ENCODE measurements around the gene E4F1.

DNA sequence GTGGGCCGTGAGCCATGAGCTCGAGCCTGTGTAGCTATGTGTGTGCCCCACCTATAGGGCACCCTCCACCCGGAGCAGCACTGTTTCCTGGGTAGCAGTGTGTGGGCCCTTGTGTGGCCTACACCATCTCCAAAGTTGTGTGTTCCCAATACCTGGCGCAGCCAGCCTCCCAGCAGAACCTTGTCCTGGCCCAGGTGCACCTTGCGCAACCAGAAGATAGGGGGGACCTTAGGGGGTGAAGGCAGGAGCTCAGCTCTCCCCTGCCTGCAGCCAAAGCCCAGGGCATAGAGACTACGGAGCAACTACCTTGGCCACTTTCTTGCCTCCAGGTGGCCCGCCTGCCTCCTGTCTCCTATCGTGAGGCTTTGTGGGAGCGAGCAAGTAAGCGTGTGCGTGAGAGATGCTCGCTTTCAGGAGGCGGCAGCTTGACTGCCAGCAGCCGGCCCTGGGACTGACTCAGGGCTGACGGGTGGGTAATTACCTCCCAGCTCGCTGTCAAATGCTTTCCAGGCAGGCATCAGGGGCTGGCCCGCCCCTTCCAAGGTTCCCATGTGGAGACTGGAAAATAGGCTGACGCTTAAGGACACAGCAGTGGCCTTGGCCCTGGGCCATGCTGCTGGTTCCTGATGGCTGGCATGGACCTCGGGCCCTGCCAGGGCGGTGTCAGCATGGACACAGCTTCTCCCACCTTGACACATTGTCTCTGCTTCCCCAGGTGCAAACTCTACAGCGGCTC lies 48.8 kb upstream of the E4F1 start:
- TF ChIP-seq KDM6A (CRISPR knock-in tag; IDR thresholded peaks at IDR 0.05; ENCODE audit: low read depth) (no peak), ZNF383 (CRISPR knock-in tag; IDR thresholded peaks at IDR 0.05; ENCODE audit: borderline replicate concordance) (no peak), ZSCAN30 (CRISPR knock-in tag; IDR thresholded peaks at IDR 0.05) (no peak), ZNF644 (CRISPR knock-in tag; IDR thresholded peaks at IDR 0.05; ENCODE audit: low read depth) (no peak), HOXD1 (CRISPR knock-in tag; IDR thresholded peaks at IDR 0.05) (no peak), FIP1L1 (IDR thresholded peaks at IDR 0.05; ENCODE audit: borderline replicate concordance, insufficient read depth, low read depth, low read length) (no peak), MAZ (IDR thresholded peaks at IDR 0.05; ENCODE audit: borderline replicate concordance, low read depth, low read length) (no peak), MAZ (CRISPR knock-in tag; IDR thresholded peaks at IDR 0.05; ENCODE audit: low read depth) (no peak), NR3C1 (CRISPR knock-in tag; IDR thresholded peaks at IDR 0.05) (no peak), RBFOX2 (IDR thresholded peaks at IDR 0.05; ENCODE audit: low read depth, low read length) (no peak), ZSCAN21 (CRISPR knock-in tag; IDR thresholded peaks at IDR 0.05; ENCODE audit: borderline replicate concordance) (no peak), FOXM1 (CRISPR knock-in tag; IDR thresholded peaks at IDR 0.05) (no peak)
- TF ChIP-seq, protein P1, sequence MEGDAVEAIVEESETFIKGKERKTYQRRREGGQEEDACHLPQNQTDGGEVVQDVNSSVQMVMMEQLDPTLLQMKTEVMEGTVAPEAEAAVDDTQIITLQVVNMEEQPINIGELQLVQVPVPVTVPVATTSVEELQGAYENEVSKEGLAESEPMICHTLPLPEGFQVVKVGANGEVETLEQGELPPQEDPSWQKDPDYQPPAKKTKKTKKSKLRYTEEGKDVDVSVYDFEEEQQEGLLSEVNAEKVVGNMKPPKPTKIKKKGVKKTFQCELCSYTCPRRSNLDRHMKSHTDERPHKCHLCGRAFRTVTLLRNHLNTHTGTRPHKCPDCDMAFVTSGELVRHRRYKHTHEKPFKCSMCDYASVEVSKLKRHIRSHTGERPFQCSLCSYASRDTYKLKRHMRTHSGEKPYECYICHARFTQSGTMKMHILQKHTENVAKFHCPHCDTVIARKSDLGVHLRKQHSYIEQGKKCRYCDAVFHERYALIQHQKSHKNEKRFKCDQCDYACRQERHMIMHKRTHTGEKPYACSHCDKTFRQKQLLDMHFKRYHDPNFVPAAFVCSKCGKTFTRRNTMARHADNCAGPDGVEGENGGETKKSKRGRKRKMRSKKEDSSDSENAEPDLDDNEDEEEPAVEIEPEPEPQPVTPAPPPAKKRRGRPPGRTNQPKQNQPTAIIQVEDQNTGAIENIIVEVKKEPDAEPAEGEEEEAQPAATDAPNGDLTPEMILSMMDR (CRISPR knock-in tag; IDR thresholded peaks at IDR 0.05) = no peak
- TF ChIP-seq, protein P2, sequence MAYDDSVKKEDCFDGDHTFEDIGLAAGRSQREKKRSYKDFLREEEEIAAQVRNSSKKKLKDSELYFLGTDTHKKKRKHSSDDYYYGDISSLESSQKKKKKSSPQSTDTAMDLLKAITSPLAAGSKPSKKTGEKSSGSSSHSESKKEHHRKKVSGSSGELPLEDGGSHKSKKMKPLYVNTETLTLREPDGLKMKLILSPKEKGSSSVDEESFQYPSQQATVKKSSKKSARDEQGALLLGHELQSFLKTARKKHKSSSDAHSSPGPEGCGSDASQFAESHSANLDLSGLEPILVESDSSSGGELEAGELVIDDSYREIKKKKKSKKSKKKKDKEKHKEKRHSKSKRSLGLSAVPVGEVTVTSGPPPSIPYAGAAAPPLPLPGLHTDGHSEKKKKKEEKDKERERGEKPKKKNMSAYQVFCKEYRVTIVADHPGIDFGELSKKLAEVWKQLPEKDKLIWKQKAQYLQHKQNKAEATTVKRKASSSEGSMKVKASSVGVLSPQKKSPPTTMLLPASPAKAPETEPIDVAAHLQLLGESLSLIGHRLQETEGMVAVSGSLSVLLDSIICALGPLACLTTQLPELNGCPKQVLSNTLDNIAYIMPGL (CRISPR knock-in tag; IDR thresholded peaks at IDR 0.05; ENCODE audit: borderline replicate concordance in 1 of 2, low read depth in 1 of 2) = no peak
